HG03439 (cell line): ENCODE measurements around the gene HOXD12.

Experiments used
- ATAC-seq: cut with Tn5 transposase; IDR thresholded peaks from one replicate; pipeline ENCODE4 v1.9.1; 2021; ENCODE audit warnings: mild to moderate bottlenecking, moderate library complexity; ENCODE audit not compliant: unreplicated experiment

The HOXD12 gene

DNA sequence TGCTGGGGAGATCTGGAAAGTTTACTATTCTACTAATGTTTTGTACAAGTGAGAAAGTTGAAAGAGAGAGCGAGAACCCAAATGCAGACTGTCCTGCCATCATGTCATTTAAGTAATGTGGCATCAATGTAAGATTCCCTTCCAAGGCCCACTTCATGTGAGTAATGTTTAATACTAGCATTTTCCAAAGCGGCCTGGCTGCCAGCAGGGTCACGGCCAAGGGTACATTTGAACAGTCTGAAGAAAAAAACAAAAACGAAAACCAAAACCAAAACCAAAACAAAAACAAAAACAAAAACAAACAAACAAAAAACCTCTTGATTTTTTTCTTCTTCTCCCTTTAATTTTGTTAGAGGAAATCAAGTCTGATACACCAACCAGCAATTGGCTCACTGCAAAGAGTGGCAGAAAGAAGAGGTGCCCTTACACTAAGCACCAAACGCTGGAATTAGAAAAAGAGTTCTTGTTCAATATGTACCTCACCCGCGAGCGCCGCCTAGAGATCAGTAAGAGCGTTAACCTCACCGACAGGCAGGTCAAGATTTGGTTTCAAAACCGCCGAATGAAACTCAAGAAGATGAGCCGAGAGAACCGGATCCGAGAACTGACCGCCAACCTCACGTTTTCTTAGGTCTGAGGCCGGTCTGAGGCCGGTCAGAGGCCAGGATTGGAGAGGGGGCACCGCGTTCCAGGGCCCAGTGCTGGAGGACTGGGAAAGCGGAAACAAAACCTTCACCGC lies 19.2 kb downstream of the HOXD12 start:
- ATAC-seq: no peak

DNA sequence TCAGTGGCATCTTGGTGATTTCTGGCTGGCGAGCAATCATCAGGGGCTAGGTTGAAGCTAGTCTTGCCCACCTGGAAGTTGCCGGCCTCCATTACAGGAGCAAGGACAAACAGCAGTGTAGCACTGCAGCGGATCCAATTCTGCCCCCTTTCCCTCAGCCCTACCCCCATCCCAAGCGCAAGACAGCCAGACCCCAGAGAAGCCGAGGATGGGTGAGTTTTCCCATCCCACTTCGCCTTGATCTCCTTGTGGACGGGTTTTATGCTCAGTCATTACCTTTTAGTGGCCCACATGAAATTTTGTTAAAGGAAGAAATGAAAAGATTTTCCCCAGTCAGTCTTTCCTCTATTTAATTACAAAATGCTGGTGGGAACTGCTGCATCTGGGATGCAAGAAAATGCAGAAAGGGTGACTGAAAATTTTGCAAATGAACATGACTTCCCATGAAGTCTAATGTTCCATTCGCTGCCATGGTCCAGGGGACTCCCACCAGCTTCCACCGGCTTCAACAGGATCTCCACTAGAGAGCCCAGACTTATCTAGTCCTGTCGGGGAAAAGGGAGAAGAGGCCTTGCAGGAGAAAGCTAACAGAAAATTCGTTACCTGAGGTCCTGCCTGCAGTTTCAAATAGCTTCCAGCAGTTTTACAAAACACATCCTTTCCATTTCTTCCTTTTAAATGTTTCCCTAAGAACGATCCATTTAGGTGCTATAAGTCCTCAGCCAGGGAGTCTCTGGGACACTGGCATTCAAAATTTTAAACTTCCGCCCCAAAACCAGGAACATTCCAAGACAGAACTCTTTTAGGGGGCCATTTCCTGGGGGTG lies 21.0 kb downstream of the HOXD12 start:
- ATAC-seq: no peak

DNA sequence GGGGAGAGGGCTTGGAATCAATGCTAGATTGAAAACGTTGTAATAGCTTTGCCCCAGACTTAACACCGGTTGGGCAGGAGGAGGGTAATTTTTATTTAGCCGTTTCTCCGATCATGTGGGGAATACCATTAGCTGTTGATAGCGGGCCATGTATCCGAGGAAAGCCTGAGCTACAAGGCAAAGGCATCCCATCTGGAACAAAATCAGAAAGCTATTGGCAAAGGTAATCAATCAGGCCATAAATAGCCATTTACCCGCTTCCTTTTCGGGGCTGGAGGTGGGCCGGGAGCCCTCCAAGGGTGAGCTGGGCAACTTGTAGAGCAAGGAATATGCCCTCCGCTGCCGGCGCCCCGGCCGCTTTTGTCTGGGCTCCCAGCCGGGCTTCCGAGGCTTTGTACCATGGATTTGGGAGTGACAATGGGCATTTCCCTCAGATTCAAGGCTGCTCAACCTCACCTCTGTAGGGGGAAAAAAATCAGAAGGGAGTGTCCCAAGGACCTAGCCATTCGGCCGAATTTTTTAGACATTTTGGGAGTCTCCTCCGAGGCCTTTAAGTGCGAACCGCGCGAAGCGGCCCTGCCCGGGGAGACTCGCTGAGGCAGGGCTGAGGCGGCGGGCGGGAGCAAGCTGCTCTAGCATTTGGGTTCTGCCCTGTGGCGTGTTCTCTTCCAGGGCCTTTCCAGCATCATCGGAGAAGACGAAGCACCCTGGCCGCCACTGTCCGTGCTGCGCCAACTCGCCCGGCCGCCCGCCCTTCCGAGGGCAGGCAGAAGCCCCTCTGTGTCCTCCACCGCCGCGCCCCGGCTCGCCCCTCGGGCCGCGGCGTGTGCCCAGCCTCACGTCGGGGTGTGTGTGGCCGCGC lies 21.8 kb downstream of the HOXD12 start:
- ATAC-seq: no peak

DNA sequence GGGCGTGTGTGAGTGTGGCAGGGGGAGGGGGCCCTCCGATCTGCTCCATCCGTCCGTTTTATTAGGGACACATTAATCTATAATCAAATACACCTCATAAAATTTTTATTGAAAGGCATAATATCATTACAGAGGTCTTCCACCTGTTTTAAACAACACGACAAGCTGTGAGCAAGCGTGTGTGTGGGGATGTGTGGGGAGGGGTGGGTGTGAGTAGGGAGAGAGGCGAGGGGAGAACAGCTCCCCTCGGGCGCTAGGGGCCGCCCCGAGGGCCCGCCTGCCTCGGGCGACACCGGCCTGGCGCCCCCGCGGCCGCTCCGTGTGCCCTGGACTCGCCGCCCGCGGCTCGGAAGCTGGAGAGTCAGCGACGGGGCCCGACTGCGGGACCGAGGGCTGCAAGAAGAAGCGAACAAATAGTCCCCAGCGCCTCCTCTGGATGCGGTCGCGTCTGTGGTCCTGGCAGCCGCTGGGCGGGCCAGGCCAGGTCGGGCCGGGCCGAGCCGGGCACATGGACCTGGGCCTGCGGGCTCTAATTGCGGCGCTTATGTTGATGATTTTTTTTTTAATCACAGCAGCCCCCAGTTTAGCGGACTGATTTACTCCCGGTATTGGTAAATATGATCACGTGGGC lies 22.6 kb downstream of the HOXD12 start:
- ATAC-seq: no peak

DNA sequence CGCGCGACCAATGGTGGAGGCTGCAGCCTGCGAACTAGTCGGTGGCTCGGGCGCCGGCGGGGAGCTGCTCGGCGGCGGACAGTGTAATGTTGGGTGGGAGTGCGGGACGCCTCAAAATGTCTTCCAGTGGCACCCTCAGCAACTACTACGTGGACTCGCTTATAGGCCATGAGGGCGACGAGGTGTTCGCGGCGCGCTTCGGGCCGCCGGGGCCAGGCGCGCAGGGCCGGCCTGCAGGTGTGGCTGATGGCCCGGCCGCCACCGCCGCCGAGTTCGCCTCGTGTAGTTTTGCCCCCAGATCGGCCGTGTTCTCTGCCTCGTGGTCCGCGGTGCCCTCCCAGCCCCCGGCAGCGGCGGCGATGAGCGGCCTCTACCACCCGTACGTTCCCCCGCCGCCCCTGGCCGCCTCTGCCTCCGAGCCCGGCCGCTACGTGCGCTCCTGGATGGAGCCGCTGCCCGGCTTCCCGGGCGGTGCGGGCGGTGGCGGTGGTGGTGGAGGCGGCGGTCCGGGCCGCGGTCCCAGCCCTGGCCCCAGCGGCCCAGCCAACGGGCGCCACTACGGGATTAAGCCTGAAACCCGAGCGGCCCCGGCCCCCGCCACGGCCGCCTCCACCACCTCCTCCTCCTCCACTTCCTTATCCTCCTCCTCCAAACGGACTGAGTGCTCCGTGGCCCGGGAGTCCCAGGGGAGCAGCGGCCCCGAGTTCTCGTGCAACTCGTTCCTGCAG lies 23.3 kb downstream of the HOXD12 start, which contains the start of gene HOXD9:
HOXD9 (plus strand) TSS at position 37 of the 728 bp plus-strand sequence; CDS start at position 87, 50 bp downstream.
- no peak for ATAC-seq

DNA sequence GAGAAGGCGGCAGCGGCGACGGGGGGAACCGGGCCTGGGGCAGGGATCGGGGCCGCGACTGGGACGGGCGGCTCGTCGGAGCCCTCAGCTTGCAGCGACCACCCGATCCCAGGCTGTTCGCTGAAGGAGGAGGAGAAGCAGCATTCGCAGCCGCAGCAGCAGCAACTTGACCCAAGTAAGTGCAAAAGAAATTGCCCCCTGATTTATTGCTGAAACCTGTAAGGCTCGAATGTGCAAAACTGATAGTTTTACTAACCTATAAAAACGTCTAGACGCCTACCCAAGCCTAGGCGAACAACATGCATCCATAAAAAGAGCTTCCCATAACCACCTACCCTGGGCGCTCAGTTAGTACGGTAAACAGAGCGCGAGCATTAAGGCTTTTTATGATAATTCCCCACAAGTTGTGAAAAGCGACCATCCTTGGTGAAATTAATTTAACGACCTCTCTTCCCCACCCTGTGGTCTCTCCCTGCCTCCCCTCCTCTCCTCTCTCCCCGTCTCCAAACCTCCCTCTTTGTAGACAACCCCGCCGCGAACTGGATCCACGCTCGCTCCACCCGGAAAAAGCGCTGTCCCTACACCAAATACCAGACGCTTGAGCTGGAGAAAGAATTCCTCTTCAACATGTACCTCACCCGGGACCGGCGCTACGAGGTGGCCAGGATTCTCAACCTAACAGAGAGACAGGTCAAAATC lies 24.0 kb downstream of the HOXD12 start:
- no peak for ATAC-seq

DNA sequence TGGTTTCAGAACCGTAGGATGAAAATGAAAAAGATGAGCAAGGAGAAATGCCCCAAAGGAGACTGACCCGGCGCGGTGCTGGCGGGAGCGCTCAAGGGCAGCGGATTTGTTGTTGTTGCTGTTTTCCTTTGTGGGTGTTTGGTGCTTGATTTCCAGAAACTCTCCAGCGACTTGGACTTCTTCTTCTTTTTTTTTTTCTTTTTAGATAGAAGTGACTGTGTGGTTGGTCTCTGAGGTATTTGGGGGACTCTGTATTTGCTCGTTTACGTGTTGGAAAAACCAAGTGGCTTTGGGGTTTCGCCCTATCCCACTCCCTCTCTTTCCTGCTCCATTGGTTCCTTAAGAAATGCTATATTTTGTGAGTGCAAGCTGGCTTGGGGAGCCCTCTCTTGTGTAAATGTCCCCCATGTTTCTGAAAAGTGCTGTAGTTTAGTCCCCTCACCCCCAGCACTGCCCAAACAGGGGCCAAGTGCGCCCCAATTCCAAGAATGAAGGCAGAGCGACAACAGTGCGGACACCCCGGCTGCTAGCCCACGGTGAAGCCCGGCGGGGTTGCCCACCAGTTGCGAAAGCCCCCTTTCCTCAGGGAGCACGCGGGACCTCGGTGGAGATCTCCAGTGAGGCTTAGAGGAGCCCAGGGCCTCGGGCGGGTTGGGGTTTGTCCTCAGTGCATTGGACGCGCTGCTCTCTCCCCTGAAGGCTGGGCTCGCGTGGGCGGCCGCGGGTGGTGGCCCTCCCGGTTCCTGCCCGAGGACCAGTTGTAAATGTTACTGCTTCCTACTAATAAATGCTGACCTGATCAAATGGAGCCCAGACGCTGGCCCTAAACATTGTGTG lies 24.7 kb downstream of the HOXD12 start:
- no peak for ATAC-seq

DNA sequence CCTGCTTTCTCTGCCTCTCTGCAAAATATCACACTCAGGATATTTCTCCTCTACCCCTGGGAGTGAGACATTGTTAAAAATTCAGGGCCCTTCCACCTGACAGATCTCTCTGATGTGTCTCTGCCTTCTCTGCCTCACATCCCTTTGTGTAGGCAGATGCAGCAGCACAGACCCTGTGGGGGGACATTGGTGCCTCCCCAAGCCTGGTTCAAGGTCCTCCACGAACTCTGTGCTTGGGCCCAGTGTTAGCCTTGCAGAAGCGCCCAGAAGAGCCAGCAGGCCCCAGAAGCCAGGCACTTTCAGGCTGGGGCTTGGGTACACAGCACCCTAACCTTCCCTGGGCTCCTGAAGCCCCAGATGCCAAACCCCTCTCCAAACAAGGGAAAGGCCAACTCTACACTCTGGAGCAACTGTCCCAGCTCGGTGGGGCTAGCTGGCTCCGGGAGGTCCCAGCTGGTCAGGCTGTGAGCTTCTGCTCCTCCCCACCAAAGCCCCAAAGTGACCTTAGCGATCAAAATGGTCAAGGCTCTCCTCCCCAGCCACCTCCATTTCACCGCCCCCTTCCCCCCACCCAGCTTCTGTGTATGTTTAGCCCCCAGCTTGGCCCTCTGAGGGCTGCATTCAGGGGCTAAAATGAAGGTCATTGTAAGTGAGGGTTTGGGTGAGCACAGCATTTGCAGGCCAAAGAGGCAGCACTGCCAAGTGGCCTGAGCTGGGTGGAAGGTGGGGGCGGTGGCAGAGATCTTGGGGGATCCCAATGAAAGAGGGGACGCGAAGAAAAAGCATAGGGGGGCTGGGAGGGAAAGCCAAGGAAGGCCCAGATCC lies 25.6 kb downstream of the HOXD12 start:
- no peak for ATAC-seq

DNA sequence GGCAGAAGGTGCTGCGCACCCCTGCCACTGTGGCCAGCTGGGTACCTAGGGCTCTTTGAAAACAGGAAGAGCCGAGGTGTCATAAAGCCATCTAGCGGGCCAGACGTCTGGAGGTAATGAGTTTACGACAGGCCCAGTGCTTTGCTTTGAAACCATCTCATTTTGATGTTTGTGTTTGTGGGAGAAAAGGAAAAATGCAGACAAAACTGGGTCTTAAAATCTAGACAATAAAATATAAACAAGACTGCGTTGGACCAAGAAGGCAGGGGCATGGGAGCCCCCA lies 26.1 kb downstream of the HOXD12 start:
- ATAC-seq: no peak

DNA sequence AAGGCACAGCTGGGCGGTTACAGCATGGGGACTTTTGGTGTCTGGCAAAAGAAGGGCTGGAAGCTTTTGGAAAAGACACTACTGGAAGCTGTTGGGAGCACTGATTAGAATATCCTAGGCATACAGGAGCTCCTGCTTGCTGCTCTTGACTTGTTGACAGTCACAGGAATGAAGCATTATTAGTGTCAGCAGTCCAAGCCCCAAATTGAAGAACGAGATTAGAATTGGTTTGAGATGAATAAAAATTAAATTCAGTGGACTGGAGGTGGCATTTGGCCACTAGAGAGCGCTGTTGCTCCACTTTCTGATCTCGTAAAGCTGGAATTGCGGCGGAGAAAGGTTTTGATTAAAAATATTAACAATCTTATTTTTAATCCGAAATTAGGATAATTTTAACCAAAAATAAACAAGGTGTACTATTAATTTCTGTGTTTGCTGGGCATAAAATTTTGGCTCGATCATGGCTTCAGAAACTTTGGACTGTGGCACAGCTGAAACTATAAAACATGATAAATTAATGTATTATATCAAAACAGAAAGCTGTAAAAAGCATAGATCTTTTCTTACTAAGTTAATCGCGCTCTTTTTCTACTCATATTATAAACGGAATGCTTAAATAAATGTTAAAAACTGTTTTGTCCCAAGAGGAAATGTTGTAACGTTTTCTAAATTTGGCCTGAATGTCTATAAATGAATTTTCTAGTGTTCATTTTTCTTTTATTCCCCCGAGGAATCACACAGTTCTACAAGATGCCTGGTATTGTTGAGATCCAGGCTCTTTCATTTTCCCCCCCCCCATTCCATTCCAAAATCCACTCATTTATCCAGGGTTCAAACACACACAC lies 27.6 kb downstream of the HOXD12 start:
- ATAC-seq: no peak

DNA sequence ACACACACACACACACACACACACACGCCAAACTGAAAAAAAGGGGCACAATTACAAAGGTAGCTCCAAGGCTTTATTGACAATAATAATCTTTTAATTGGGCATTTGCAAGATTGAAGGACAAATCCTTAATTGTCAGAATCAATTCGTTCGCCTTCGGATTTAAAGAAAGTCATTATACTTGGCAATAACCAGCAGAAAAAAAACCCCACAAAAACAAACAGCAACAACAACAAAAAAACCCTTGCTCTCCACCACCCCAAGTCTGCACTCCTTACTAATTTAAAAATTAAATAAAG lies 28.1 kb downstream of the HOXD12 start:
- no peak for ATAC-seq

DNA sequence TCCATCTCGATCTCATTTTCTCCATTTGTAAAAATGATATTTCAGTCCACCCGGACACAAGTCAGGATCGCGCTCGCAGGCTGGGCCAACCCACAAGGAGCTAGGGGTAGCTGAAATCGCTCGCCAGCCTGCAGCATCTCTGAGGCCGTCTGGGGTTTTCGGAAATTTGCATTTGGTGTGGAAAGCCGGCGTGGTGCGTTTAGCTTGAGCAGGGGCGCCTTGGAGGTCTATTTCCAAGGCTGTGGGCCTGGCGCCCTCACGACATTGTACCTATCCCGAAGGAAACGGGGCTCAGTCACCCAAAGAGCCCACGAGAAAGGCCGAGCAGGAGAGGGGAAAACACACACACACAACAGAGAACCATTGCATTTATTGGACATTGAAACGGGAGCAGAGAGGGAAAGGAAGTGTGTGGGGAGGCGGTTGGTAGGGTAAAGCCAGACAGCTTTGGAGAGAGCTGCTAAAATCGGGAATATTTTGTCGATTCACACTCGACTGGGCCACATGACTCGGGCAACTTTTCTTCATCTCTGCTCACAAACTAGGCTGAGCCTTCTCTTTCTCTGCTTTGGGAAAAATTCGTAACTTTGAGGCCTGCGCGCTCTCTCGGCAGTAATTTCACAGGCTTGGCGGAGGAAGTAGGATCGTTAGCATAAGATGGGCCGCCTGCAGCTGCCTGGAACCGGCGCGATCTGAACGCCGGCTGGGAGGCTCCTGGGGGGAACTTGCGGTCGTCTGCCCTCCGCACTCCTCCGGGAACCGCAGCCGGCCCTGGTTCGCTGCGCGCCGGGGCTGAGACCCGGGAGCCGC lies 28.8 kb downstream of the HOXD12 start:
- ATAC-seq: no peak

DNA sequence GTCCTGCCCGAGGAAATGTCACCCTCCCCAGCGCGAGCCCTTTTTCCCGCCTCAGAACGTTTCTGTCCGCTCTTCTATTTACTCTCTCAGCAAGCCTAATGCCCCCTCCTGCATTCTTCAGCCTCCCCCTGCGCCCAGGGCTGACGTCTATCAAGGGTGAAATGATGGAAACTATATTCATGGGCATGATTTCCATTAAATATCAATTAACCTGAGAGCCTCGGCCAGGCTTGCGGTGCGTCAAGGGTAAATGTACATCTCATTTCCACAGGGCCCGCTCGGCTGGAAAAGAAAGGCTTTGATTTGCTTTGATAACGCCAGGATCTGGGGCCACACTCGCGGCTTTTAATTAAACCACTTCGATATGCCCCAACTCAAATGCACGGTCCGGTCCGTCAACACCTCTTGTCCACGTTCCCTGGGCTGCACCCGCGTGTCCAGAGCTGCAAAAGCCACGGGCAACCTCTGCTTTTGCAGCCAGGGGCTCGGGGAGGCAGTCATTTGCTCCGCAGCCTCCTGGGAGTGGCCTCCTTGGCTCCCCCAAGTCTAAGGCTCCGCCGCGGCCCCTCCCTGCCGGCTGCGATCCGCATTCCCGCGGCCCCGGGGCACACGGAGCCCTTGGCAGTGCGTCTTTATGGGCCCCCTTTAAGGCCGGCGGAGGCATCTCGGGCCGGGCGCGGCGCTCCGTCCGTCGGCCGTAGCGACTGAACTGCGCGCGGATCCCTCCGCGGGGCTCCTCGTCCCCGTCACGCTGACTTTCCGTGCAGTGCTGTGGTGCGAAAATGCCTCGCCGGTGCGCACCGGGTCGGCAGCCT lies 29.6 kb downstream of the HOXD12 start, which contains the start of gene HOXD8:
HOXD8 (plus strand) TSS at position 724 of the 815 bp plus-strand sequence. CDS start 662 bp downstream, outside the sequence.
- ATAC-seq: no peak

DNA sequence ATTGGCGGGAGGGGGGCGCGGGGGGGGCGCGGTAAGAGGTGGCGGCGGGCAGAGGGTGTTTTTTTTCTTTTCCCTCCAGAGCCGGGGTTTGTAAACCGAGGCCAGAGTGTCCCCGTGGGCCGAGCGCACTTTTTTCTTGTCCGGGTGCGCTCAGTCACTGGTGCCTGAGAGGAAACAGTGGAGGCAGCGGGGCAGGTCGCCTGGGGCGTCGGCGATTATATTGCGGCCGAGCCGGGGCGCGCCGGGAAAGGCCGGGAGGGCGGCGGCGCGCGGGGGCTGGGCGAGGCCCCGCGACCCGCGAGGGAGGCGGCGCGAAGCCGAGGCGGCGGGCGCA lies 30.2 kb downstream of the HOXD12 start:
- no peak for ATAC-seq

DNA sequence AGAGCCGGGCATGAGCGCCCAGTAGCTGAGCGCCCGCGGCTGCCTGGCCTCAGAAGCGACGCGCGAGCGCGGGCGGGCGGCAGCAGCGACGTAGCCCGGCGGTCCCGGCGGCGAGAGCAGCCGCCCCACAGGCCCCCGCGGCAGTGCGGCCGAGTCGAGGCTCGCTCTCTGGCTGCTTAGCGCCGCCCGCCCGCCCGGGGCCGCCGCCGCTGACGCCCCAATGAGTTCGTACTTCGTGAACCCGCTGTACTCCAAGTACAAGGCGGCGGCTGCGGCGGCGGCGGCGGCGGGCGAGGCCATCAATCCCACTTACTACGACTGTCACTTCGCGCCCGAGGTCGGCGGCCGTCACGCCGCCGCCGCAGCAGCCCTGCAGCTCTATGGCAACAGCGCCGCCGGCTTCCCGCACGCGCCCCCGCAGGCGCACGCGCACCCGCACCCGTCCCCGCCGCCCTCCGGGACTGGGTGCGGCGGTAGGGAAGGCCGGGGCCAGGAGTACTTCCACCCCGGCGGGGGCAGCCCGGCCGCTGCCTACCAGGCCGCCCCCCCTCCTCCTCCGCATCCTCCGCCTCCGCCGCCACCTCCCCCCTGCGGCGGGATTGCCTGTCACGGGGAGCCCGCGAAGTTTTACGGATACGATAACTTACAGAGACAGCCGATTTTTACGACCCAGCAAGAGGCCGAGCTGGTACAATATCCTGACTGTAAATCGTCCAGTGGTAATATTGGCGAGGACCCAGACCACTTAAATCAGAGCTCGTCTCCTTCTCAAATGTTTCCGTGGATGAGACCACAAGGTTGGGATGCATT lies 30.8 kb downstream of the HOXD12 start:
- no peak for ATAC-seq
